ENCODE data around the gene UBASH3A.
"Not testable (repeated sequence)": the region's sequence is repeated elsewhere in the genome, so short reads cannot be mapped to it uniquely, and the experiment has no call there.

The UBASH3A gene

GRCh38 chr21:42406866-42407265, 3.2 kb downstream of the UBASH3A start:
- TF ChIP-seq CTCF (IDR thresholded peaks at IDR 0.05; ENCODE audit: low read depth, low read length), result no peak
- no peak overlapping the region for H3K4me3 ChIP-seq (replicated peaks in 1 of 2; ENCODE audit: low read depth in 2 of 2, low read length in 2 of 2)
- DNase-seq (ENCODE audit: low read depth in 2 of 2), result no peak

GRCh38 chr21:42407476-42407875, 3.8 kb downstream of the UBASH3A start:
- DNase-seq (ENCODE audit: low read depth in 2 of 2), result no peak
- TF ChIP-seq CTCF (IDR thresholded peaks at IDR 0.05; ENCODE audit: low read depth, low read length), result no peak
- no peak overlapping the region for H3K4me3 ChIP-seq (replicated peaks in 1 of 2; ENCODE audit: low read depth in 2 of 2, low read length in 2 of 2)

- H3K4me3 ChIP-seq (replicated peaks in 1 of 2; ENCODE audit: low read depth in 2 of 2, low read length in 2 of 2); DNase-seq (ENCODE audit: low read depth in 2 of 2): not testable (repeated sequence)
These were observed 5.0 kb downstream of the UBASH3A start for GRCh38 chr21:42408718-42409117.

- H3K4me3 ChIP-seq (replicated peaks in 1 of 2; ENCODE audit: low read depth in 2 of 2, low read length in 2 of 2), result no peak overlapping the region
- DNase-seq (ENCODE audit: low read depth in 2 of 2), result no peak
- no peak for TF ChIP-seq CTCF (IDR thresholded peaks at IDR 0.05; ENCODE audit: low read depth, low read length)
These were observed 5.7 kb downstream of the UBASH3A start for GRCh38 chr21:42409366-42409765.

- no peak for DNase-seq (ENCODE audit: low read depth in 2 of 2)
- no peak for TF ChIP-seq CTCF (IDR thresholded peaks at IDR 0.05; ENCODE audit: low read depth, low read length)
These were observed 7.6 kb downstream of the UBASH3A start for GRCh38 chr21:42411197-42411869.

GRCh38 chr21:42411891-42412635, 8.4 kb downstream of the UBASH3A start:
- no peak for DNase-seq (ENCODE audit: low read depth in 2 of 2)
- H3K4me3 ChIP-seq (replicated peaks in 1 of 2; ENCODE audit: low read depth in 2 of 2, low read length in 2 of 2), result no peak overlapping the region
- no peak for TF ChIP-seq CTCF (IDR thresholded peaks at IDR 0.05; ENCODE audit: low read depth, low read length)

More at GRCh38 chr21:42411197-42411869, 7.6 kb downstream of the UBASH3A start:
- H3K4me3 ChIP-seq (replicated peaks in 1 of 2; ENCODE audit: low read depth in 2 of 2, low read length in 2 of 2), result no peak overlapping the region

- H3K4me3 ChIP-seq (replicated peaks in 1 of 2; ENCODE audit: low read depth in 2 of 2, low read length in 2 of 2), result no peak overlapping the region
- no peak for TF ChIP-seq CTCF (IDR thresholded peaks at IDR 0.05; ENCODE audit: low read depth, low read length)
- DNase-seq (ENCODE audit: low read depth in 2 of 2), result no peak
These were observed 8.9 kb downstream of the UBASH3A start for GRCh38 chr21:42412636-42412933.

Measured in cardiac fibroblast (primary cell).